Measurements from ENCODE around the gene PIK3CD. TPM values are rescaled to one million over a fixed set of nuclear protein-coding genes. Genes with fewer than 3 reads are reported as not detected.

PIK3CD gene
- polyA plus RNA-seq, 2 donors, result 3.2 to 4.2 TPM

DNA sequence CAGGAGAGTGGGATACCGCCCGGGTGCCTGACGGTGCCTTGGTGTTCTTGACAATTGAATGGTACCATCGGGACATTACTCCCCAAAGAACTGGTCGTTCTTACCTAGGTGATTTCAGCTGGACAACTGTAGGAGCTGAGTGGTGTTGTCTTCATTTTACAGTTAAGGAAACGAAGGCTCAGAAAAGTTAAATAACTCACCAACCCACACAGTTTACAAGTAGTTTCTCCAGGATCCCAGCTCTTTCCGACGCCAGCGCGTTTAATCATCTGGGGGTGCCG lies 1.6 kb downstream of the PIK3CD start:
- 50 to 55% methylated on average over 11 of the region's 11 CpGs for WGBS, 2 donors
- no peaks in the 10 kb centered on the region for H3K9me3 ChIP-seq (ENCODE audit: control insufficient read depth in 2 of 2, insufficient read depth in 1 of 2, low read depth in 1 of 2, low read length in 1 of 2)
- H3K27me3 ChIP-seq (ENCODE audit: control insufficient read depth in 1 of 2, insufficient read depth in 2 of 2, low read length in 2 of 2), result no peaks in the 10 kb centered on the region
- no peaks in the 10 kb centered on the region for H3K36me3 ChIP-seq (ENCODE audit: control insufficient read depth in 2 of 2, insufficient read depth in 2 of 2, low read length in 1 of 2)
- H3K4me3 ChIP-seq (ENCODE audit: low read depth in 1 of 2, low read length in 2 of 2), result peak overlapping the region; percentile 28 to 60
- H3K4me1 ChIP-seq (ENCODE audit: control insufficient read depth in 2 of 2, insufficient read depth in 2 of 2, low read length in 1 of 2), result peaks cover 2% of the 10 kb centered on the region in 2 donors
- no peak overlapping the region for H3K27ac ChIP-seq (ENCODE audit: low read depth in 2 of 2, low read length in 1 of 2)

- Histone ChIP-seq H3K27ac (ENCODE audit: low read depth in 2 of 2, low read length in 1 of 2) (no peak overlapping the region), H3K27me3 (ENCODE audit: control insufficient read depth in 1 of 2, insufficient read depth in 2 of 2, low read length in 2 of 2) (no peaks in the 10 kb centered on the region), H3K4me3 (ENCODE audit: low read depth in 1 of 2, low read length in 2 of 2) (no peak overlapping the region), H3K4me1 (ENCODE audit: control insufficient read depth in 2 of 2, insufficient read depth in 2 of 2, low read length in 1 of 2) (peaks cover 2% of the 10 kb centered on the region in 2 donors), H3K9me3 (ENCODE audit: control insufficient read depth in 2 of 2, insufficient read depth in 1 of 2, low read depth in 1 of 2, low read length in 1 of 2) (no peaks in the 10 kb centered on the region), H3K36me3 (ENCODE audit: control insufficient read depth in 2 of 2, insufficient read depth in 2 of 2, low read length in 1 of 2) (no peaks in the 10 kb centered on the region)
- WGBS, 2 donors, result 60 to 65% methylated on average over 10 of the region's 10 CpGs
Measured at GRCh38 chr1:9653491-9654050, 2.0 kb downstream of the PIK3CD start.

DNA sequence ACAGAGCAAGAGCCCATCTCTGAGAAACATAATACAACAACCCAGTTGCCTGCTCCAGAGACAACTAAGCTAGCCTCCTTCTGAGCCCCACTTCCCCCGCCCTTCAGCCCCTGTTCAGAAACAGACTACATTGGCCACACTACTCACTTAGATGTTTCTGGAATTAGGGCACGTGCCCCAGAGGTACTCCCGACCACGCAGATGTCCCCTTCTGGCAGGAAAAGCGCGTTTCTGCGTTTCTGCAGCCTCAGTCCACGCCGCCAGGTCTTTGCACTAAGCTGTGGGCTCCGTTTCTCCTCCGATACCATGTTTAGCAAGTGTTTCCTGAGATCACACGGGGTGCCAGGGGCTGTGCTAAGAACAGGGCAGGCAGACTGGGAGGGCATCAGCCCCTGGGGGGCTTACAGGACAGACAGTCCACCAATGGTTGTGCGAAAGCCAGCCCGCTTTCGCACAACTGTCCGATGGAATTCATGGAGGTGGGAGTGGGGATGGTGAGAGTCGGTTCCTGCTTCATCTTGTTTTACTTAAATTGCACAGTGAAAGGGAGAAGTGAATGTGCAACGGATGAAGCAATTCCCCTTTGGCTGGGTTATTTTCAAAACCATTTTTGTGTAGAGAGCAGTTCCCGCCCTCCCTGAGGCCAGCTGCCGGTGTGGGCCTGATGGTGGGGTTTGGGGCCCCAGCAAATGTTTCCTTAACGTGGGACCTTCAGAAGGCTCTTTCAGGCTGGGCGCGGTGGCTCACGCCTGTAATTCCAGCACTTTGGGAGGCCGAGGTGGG lies 2.7 kb downstream of the PIK3CD start:
- Histone ChIP-seq H3K27ac (ENCODE audit: low read depth in 2 of 2, low read length in 1 of 2) (peak overlapping the region in 1 of 2 donors; percentile 28), H3K4me3 (ENCODE audit: low read depth in 1 of 2, low read length in 2 of 2) (no peak overlapping the region), H3K9me3 (ENCODE audit: control insufficient read depth in 2 of 2, insufficient read depth in 1 of 2, low read depth in 1 of 2, low read length in 1 of 2) (no peaks in the 10 kb centered on the region), H3K27me3 (ENCODE audit: control insufficient read depth in 1 of 2, insufficient read depth in 2 of 2, low read length in 2 of 2) (no peaks in the 10 kb centered on the region), H3K4me1 (ENCODE audit: control insufficient read depth in 2 of 2, insufficient read depth in 2 of 2, low read length in 1 of 2) (peaks cover 2% of the 10 kb centered on the region in 2 donors), H3K36me3 (ENCODE audit: control insufficient read depth in 2 of 2, insufficient read depth in 2 of 2, low read length in 1 of 2) (no peaks in the 10 kb centered on the region)
- 79 to 80% methylated on average over 25 of the region's 25 CpGs for WGBS, 2 donors

DNA sequence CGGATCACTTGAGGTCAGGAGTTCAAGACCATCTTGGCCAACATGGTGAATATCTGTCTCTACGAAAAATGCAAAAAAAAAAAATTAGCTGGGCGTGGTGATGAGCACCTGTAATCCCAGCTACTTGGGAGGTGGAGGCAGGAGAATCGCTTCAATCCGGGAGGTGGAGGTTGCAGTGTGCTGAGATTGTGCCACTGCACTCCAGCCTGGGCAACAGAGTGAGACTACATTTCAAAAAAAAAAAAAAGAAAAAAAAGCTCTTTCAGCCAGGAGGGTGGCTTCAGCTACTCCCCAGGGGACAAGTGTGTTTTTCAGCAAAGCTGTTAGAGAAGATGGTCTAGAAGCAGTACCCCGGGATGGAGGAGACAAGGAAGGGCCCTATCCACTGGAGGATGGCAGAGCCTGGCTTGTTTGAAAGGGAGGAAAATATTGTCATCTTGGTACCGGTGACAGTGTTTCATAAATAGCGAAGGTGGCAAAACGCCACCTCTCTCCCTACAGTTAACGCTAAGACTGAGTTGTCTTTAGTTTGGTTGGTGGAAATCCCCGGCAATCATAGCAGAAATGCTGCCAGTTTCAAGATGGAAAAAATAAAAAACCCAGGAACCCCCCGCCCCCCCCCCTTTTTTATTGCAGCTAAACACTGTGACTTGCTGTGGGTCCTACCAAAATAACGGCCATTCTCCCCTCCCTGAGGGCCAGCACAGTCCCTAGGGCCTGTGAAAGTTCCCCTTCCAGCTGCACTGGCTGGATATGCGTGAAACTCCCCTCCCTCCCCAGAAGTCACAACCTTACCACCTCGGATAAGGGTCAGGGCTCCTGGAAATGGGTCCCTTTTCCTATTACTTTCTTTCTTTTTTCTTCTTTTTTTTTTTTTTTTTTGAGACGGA lies 3.5 kb downstream of the PIK3CD start:
- H3K9me3 ChIP-seq (ENCODE audit: control insufficient read depth in 2 of 2, insufficient read depth in 1 of 2, low read depth in 1 of 2, low read length in 1 of 2), result no peaks in the 10 kb centered on the region
- H3K4me3 ChIP-seq (ENCODE audit: low read depth in 1 of 2, low read length in 2 of 2), result no peak overlapping the region
- no peaks in the 10 kb centered on the region for H3K27me3 ChIP-seq (ENCODE audit: control insufficient read depth in 1 of 2, insufficient read depth in 2 of 2, low read length in 2 of 2)
- H3K27ac ChIP-seq (ENCODE audit: low read depth in 2 of 2, low read length in 1 of 2), result no peak overlapping the region
- H3K36me3 ChIP-seq (ENCODE audit: control insufficient read depth in 2 of 2, insufficient read depth in 2 of 2, low read length in 1 of 2), result no peaks in the 10 kb centered on the region
- WGBS, 2 donors, result 63 to 71% methylated on average over 16 of the region's 16 CpGs
- H3K4me1 ChIP-seq (ENCODE audit: control insufficient read depth in 2 of 2, insufficient read depth in 2 of 2, low read length in 1 of 2), result peaks cover 2% of the 10 kb centered on the region in 2 donors

DNA sequence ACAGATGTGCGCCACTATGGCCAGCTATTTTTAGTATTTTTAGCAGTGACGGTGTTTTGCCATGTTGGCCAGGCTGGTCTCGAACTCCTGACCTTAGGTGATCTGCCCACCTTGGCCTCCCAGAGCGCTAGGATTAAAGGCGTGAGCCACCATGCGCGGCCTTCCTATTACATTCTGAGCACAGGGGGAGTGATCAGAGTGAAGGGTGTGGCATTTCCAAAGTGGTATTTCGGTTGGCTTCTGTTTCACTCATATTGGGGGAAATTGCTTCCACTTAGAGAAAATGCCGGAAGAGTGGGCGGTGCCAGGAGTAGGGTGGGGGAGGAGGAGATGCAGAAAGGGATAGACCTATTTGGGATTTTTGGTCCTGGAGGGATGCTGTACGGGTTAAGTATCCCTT lies 4.3 kb downstream of the PIK3CD start:
- H3K27me3 ChIP-seq (ENCODE audit: control insufficient read depth in 1 of 2, insufficient read depth in 2 of 2, low read length in 2 of 2), result no peaks in the 10 kb centered on the region
- peaks cover 2% of the 10 kb centered on the region in 2 donors for H3K4me1 ChIP-seq (ENCODE audit: control insufficient read depth in 2 of 2, insufficient read depth in 2 of 2, low read length in 1 of 2)
- H3K36me3 ChIP-seq (ENCODE audit: control insufficient read depth in 2 of 2, insufficient read depth in 2 of 2, low read length in 1 of 2), result no peaks in the 10 kb centered on the region
- H3K9me3 ChIP-seq (ENCODE audit: control insufficient read depth in 2 of 2, insufficient read depth in 1 of 2, low read depth in 1 of 2, low read length in 1 of 2), result no peaks in the 10 kb centered on the region
- 84 to 86% methylated on average over 11 of the region's 11 CpGs for WGBS, 2 donors
- H3K27ac ChIP-seq (ENCODE audit: low read depth in 2 of 2, low read length in 1 of 2), result no peak overlapping the region
- no peak overlapping the region for H3K4me3 ChIP-seq (ENCODE audit: low read depth in 1 of 2, low read length in 2 of 2)

DNA sequence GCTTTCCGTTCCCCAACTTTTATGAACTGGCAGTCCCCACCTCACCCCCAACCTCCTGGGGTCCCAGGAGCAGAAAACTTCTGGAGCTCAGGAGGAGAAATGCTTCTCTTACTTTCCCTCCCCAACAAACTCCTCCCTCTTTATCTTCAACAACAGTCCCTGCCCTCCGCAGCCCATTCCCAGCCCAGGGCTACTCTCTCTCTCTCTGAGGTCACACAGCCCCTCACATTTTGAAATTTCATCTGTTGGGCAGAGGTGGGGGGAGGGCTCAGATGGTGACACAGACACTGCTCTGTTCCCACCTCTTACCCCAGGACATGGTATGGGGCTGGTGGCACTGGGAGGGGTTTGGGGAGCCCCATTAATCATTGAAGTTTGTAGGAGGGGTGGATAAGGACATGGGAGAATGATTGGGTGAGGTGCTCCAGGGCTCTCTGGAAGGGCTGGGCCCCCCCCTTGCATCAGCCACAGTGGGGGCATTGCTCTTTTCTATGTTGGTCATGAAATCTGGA lies 6.0 kb downstream of the PIK3CD start:
- Histone ChIP-seq H3K27ac (ENCODE audit: low read depth in 2 of 2, low read length in 1 of 2) (no peak overlapping the region), H3K9me3 (ENCODE audit: control insufficient read depth in 2 of 2, insufficient read depth in 1 of 2, low read depth in 1 of 2, low read length in 1 of 2) (no peaks in the 10 kb centered on the region), H3K36me3 (ENCODE audit: control insufficient read depth in 2 of 2, insufficient read depth in 2 of 2, low read length in 1 of 2) (no peaks in the 10 kb centered on the region), H3K27me3 (ENCODE audit: control insufficient read depth in 1 of 2, insufficient read depth in 2 of 2, low read length in 2 of 2) (no peaks in the 10 kb centered on the region), H3K4me1 (ENCODE audit: control insufficient read depth in 2 of 2, insufficient read depth in 2 of 2, low read length in 1 of 2) (peaks cover 0 to 2% of the 10 kb centered on the region in 2 donors), H3K4me3 (ENCODE audit: low read depth in 1 of 2, low read length in 2 of 2) (no peak overlapping the region)
- 64 to 81% methylated on average over 2 of the region's 2 CpGs for WGBS, 2 donors

- H3K27ac ChIP-seq (ENCODE audit: low read depth in 2 of 2, low read length in 1 of 2), result no peak overlapping the region
- H3K4me3 ChIP-seq (ENCODE audit: low read depth in 1 of 2, low read length in 2 of 2), result no peak overlapping the region
- H3K9me3 ChIP-seq (ENCODE audit: control insufficient read depth in 2 of 2, insufficient read depth in 1 of 2, low read depth in 1 of 2, low read length in 1 of 2), result no peaks in the 10 kb centered on the region
- no peaks in the 10 kb centered on the region for H3K27me3 ChIP-seq (ENCODE audit: control insufficient read depth in 1 of 2, insufficient read depth in 2 of 2, low read length in 2 of 2)
- no peaks in the 10 kb centered on the region for H3K4me1 ChIP-seq (ENCODE audit: control insufficient read depth in 2 of 2, insufficient read depth in 2 of 2, low read length in 1 of 2)
- peaks cover 0 to 2% of the 10 kb centered on the region in 2 donors for H3K36me3 ChIP-seq (ENCODE audit: control insufficient read depth in 2 of 2, insufficient read depth in 2 of 2, low read length in 1 of 2)
- 81% methylated on average over 4 of the region's 4 CpGs for WGBS, 2 donors
Measured at GRCh38 chr1:9658199-9658598, 6.7 kb downstream of the PIK3CD start.

- Histone ChIP-seq H3K4me1 (ENCODE audit: control insufficient read depth in 2 of 2, insufficient read depth in 2 of 2, low read length in 1 of 2) (no peaks in the 10 kb centered on the region), H3K27ac (ENCODE audit: low read depth in 2 of 2, low read length in 1 of 2) (no peak overlapping the region), H3K4me3 (ENCODE audit: low read depth in 1 of 2, low read length in 2 of 2) (no peak overlapping the region), H3K27me3 (ENCODE audit: control insufficient read depth in 1 of 2, insufficient read depth in 2 of 2, low read length in 2 of 2) (no peaks in the 10 kb centered on the region), H3K36me3 (ENCODE audit: control insufficient read depth in 2 of 2, insufficient read depth in 2 of 2, low read length in 1 of 2) (peaks cover 0 to 2% of the 10 kb centered on the region in 2 donors), H3K9me3 (ENCODE audit: control insufficient read depth in 2 of 2, insufficient read depth in 1 of 2, low read depth in 1 of 2, low read length in 1 of 2) (no peaks in the 10 kb centered on the region)
- 53 to 62% methylated on average over 5 of the region's 5 CpGs for WGBS, 2 donors
Measured at GRCh38 chr1:9659328-9659727, 7.8 kb downstream of the PIK3CD start.

DNA sequence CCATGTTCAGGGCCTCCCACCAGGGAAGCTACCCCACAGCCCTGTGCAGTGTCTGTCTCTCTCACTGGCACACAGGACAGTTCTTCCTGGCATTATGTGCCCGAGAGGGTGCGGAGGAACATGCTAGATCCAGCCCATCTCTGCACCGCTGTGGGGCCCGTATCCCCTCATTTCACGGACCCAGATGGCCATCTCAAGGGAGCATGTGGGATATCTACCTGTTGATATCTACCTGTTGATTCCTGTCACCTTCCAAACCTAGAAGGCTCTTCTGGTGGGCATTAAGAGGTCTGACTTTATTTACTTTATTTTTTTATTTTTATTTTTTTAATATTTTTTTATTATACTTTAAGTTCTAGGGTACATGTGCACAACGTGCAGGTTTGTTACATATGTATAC lies 11.7 kb downstream of the PIK3CD start:
- Histone ChIP-seq H3K4me1 (ENCODE audit: control insufficient read depth in 2 of 2, insufficient read depth in 2 of 2, low read length in 1 of 2) (peaks cover 0 to 2% of the 10 kb centered on the region in 2 donors), H3K36me3 (ENCODE audit: control insufficient read depth in 2 of 2, insufficient read depth in 2 of 2, low read length in 1 of 2) (peaks cover 0 to 2% of the 10 kb centered on the region in 2 donors), H3K27ac (ENCODE audit: low read depth in 2 of 2, low read length in 1 of 2) (no peak overlapping the region), H3K4me3 (ENCODE audit: low read depth in 1 of 2, low read length in 2 of 2) (no peak overlapping the region), H3K9me3 (ENCODE audit: control insufficient read depth in 2 of 2, insufficient read depth in 1 of 2, low read depth in 1 of 2, low read length in 1 of 2) (no peaks in the 10 kb centered on the region), H3K27me3 (ENCODE audit: control insufficient read depth in 1 of 2, insufficient read depth in 2 of 2, low read length in 2 of 2) (no peaks in the 10 kb centered on the region)
- WGBS, 2 donors, result 88 to 91% methylated on average over 6 of the region's 6 CpGs

All from esophagus (tissue), 2 donors.